ENCODE data around the gene DOCK2. TPM values are rescaled to one million over a fixed set of nuclear protein-coding genes. Genes with fewer than 3 reads are reported as not detected.

DOCK2 gene
- total RNA-seq, 1 donor from 2014 or later = 1.2 TPM

- no peak for DNase-seq (ENCODE audit: extremely low read depth, low read depth, low spot score)
Observed at GRCh38 chr5:169848792-169849191, 211.7 kb downstream of the DOCK2 start.

- no peak for DNase-seq (ENCODE audit: extremely low read depth, low read depth, low spot score)
Observed at GRCh38 chr5:169850409-169850808, 213.3 kb downstream of the DOCK2 start.

GRCh38 chr5:169851321-169851850 is 214.3 kb downstream of the DOCK2 start:
- no peak for DNase-seq (ENCODE audit: extremely low read depth, low read depth, low spot score)

- DNase-seq (ENCODE audit: extremely low read depth, low read depth, low spot score) = no peak
Observed at GRCh38 chr5:169856571-169856970, 219.5 kb downstream of the DOCK2 start.

- DNase-seq (ENCODE audit: extremely low read depth, low read depth, low spot score) = no peak
Observed at GRCh38 chr5:169860585-169860984, 223.5 kb downstream of the DOCK2 start.

- DNase-seq (ENCODE audit: extremely low read depth, low read depth, low spot score) = no peak
Observed at GRCh38 chr5:169861433-169861832, 224.4 kb downstream of the DOCK2 start.

- DNase-seq (ENCODE audit: extremely low read depth, low read depth, low spot score) = no peak
Observed at GRCh38 chr5:169861934-169862333, 224.9 kb downstream of the DOCK2 start.

- DNase-seq (ENCODE audit: extremely low read depth, low read depth, low spot score) = no peak
Observed at GRCh38 chr5:169862391-169862811, 225.3 kb downstream of the DOCK2 start.

- DNase-seq (ENCODE audit: extremely low read depth, low read depth, low spot score) = no peak
Observed at GRCh38 chr5:169864483-169864882, 227.4 kb downstream of the DOCK2 start.

- no peak for DNase-seq (ENCODE audit: extremely low read depth, low read depth, low spot score)
Observed at GRCh38 chr5:169867347-169867746, 230.3 kb downstream of the DOCK2 start.

GRCh38 chr5:169869066-169869465 is 232.0 kb downstream of the DOCK2 start:
- DNase-seq (ENCODE audit: extremely low read depth, low read depth, low spot score) = no peak

GRCh38 chr5:169870211-169870610 is 233.1 kb downstream of the DOCK2 start:
- DNase-seq (ENCODE audit: extremely low read depth, low read depth, low spot score) = no peak

- no peak for DNase-seq (ENCODE audit: extremely low read depth, low read depth, low spot score)
Observed at GRCh38 chr5:169871826-169872490, 234.9 kb downstream of the DOCK2 start.

- no peak for DNase-seq (ENCODE audit: extremely low read depth, low read depth, low spot score)
Observed at GRCh38 chr5:169873642-169874041, 236.6 kb downstream of the DOCK2 start.

- DNase-seq (ENCODE audit: extremely low read depth, low read depth, low spot score) = no peak
Observed at GRCh38 chr5:169874621-169875020, 237.5 kb downstream of the DOCK2 start.

- DNase-seq (ENCODE audit: extremely low read depth, low read depth, low spot score) = no peak
Observed at GRCh38 chr5:169875091-169875728, 238.1 kb downstream of the DOCK2 start.

GRCh38 chr5:169875731-169876130 is 238.7 kb downstream of the DOCK2 start:
- DNase-seq (ENCODE audit: extremely low read depth, low read depth, low spot score) = no peak

GRCh38 chr5:169876386-169876785 is 239.3 kb downstream of the DOCK2 start:
- no peak for DNase-seq (ENCODE audit: extremely low read depth, low read depth, low spot score)

- DNase-seq (ENCODE audit: extremely low read depth, low read depth, low spot score) = no peak
Observed at GRCh38 chr5:169880012-169880663, 243.1 kb downstream of the DOCK2 start.

GRCh38 chr5:169880785-169881184 is 243.7 kb downstream of the DOCK2 start:
- DNase-seq (ENCODE audit: extremely low read depth, low read depth, low spot score) = no peak

GRCh38 chr5:169881702-169882303 is 244.7 kb downstream of the DOCK2 start:
- DNase-seq (ENCODE audit: extremely low read depth, low read depth, low spot score) = no peak

Data from glomerular endothelial cell (primary cell).